Measurements from ENCODE around the gene LSM12.
A peak's percentile ranks its signal among the peaks of the same experiment; 100 is the strongest.
"Not testable (repeated sequence)": the region's sequence is repeated elsewhere in the genome, so short reads cannot be mapped to it uniquely, and the experiment has no call there.

The LSM12 gene

GRCh38 chr17:44076716-44077594, 10.5 kb upstream of the LSM12 start:
- DNase-seq (ENCODE audit: low spot score): no peak

DNA sequence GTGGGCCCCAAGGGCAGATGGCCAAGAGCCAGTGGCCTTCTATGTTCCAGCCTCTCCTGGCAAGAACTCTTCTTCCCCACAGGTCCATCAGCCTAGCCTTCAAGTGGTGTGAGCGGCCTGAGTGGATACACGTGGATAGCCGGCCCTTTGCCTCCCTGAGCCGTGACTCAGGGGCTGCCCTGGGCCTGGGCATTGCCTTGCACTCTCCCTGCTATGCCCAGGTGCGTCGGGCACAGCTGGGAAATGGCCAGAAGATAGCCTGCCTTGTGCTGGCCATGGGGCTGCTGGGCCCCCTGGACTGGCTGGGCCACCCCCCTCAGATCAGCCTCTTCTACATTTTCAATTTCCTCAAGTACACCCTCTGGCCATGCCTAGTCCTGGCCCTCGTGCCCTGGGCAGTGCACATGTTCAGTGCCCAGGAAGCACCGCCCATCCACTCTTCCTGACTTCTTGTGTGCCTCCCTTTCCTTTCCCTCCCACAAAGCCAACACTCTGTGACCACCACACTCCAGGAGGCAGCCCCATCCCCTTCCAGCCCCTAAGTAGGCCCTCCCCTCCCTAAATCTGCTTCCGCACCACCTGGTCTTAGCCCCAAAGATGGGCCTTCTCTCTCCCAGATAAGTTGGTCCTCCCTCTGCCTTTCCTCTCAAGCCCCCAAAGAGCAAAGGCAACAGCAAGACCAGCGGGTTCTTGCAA, 9.3 kb upstream of the LSM12 start:
- no peak for DNase-seq (ENCODE audit: low spot score)

GRCh38 chr17:44074911-44075285, 8.4 kb upstream of the LSM12 start:
- DNase-seq (ENCODE audit: low spot score): no peak

- no peak for DNase-seq (ENCODE audit: low spot score)
These were observed 7.9 kb upstream of the LSM12 start for GRCh38 chr17:44074231-44074910.

DNA sequence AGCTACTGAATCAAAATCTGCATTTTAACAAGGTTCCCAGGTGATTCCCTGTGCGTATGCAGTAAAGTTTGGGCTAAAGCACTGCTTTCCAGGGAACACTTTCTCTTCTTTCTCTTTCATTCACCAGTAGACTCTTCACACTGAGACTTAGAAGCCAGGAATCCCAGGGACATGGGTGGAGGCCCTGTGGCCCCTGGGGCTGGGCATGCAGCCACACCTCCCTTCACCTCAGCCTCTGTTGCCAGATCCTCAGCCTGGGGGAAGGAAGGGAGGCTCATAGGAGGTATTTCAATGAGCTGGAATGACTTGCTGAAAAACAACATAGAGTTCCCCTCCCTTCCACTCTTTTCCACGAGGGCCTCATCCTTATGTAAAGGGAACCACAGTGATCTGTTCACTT, 5.3 kb upstream of the LSM12 start:
- DNase-seq (ENCODE audit: low spot score): no peak

DNA sequence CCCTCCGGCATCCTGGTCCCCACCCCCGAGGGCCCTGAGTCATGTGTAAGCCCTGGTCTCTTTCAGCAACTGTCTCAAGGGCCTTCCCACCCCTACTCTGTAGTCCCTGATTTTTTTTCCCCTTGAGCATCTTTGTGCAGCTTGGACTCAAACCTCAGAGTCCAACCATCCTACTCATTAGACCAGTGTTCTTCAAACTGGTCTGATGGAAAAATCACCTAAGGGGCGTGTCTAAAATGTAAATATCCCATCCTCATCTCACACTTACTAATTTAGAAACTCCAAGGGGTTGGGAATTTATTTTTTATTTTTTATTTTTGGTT, 4.7 kb upstream of the LSM12 start:
- DNase-seq (ENCODE audit: low spot score): peak; percentile 44

DNA sequence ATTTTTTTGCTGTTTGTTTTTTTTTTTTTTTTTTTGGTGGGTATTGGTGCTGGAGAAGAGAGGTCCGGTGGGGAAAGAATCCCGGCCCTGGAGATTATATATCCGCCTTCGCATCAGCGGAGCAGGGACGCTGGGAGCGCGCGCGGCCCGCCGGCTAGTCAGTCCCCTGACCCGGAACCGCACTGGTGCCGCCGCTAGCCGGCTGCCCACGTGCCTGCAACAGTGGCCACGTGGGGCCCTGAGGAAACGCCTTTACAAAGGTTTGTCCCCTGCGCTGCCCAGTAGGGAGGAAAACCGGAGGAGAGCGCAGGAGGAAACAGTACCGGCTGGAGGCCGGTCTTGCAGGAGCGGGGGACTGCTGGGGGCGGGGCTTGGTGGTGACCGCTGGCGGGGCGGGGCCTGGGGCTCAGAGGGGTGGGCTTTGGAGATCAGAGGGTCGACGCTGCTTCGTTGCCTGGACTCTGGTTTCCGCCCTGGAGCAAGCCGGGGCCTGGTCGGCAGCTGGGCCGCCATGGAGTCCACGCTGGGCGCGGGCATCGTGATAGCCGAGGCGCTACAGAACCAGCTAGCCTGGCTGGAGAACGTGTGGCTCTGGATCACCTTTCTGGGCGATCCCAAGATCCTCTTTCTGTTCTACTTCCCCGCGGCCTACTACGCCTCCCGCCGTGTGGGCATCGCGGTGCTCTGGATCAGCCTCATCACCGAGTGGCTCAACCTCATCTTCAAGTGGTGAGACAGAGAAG, 4.2 kb upstream of the LSM12 start, which contains the start of gene G6PC3:
Gene G6PC3, plus strand, starts transcription at position 281 of the 743 bp plus-strand sequence. Its CDS starts 231 bp downstream, at position 512.
- DNase-seq (ENCODE audit: low spot score): peak; percentile 97

GRCh38 chr17:44069974-44070454, 3.5 kb upstream of the LSM12 start:
- DNase-seq (ENCODE audit: low spot score): peak; percentile 55

DNA sequence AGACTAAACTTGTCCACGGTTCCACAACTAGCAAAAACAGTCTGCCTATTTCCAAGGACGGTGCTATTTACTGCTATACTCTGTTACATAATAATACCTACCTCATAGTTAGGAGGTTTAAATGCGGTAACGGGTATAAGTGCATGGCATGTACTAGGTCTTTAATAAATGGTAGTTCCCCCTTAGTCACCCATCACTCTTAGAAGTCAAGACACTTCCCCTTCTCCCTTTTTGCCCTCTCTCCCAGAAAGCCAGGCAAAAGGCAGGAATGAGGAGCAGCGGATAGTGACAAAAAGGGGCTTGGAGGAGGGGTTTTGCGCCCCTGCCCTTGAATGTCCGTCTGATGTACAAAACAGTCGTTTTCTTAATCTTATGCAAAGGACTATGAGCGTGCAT, 1.1 kb upstream of the LSM12 start:
- DNase-seq (ENCODE audit: low spot score): no peak

DNA sequence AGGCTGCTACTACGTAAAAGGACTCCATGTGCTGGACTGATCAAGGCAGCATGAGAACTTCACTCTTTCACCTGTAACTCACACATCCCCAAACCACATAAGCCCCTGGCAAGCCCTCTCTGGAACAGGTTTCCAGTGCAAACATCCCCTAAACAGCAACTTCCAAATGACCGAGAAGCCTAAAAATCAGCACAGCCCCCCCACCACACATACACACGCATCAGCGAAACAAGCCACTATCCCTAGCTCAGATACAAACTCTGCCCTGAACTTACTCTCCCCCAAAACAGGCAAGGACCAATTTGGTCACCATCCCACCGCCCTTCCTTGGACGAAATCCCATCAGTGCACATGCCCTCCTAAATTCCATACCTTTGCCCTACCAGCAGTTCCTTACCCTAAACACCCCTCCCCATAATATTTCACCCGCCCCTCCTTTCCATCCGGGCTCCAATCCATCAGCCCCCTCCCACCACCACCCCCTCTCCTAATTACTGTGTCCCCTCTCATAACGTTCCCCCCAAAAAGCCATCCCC, 735 bp downstream of the LSM12 start:
- DNase-seq (ENCODE audit: low spot score): no peak

DNA sequence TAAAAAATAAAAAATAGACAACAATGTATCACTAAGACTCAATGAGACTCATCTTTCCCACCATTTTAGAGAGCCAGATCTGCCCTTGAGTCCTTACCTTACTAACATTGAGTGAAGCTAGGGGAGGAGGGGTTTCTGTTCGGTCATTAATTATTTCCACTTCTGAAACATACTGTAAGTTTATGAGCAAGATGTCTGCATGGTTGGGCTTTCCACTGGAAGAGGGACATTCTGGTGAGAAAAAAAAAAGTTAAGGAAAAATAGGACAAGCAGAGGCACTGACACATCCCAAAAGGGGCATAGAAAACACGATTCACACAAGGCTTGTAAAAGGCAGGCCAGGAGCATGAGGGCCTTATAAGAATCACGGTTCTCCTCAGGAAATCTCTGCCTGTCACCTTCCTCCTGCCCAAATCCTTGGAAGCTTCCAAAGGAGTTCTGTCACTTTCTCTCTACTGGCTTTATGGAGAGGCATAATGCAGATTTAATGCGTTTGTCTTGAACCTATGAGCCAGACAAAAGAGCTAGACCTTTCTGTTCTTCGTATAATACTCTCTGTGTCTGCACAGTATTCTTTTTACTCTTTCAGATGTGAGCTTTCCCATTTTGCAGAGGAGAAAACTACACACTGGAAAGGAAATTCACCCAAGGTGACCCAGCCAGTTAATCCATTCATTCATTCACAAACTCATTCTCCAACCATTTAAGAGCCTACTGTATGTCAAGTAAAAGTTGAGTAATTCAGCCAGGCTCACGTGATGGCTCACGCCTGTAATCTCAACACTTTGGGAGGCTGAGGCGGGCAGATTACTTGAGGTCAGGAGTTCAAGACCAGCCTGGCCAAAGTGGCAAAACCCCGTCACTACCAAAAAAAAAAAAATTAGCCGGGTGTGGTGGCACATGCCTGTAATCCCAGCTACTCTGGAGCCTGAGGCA, 2.5 kb downstream of the LSM12 start:
- DNase-seq (ENCODE audit: low spot score): no peak

GRCh38 chr17:44062871-44063270, 3.6 kb downstream of the LSM12 start:
- no peak for DNase-seq (ENCODE audit: low spot score)

GRCh38 chr17:44061446-44061845, 5.0 kb downstream of the LSM12 start:
- no peak for DNase-seq (ENCODE audit: low spot score)

DNA sequence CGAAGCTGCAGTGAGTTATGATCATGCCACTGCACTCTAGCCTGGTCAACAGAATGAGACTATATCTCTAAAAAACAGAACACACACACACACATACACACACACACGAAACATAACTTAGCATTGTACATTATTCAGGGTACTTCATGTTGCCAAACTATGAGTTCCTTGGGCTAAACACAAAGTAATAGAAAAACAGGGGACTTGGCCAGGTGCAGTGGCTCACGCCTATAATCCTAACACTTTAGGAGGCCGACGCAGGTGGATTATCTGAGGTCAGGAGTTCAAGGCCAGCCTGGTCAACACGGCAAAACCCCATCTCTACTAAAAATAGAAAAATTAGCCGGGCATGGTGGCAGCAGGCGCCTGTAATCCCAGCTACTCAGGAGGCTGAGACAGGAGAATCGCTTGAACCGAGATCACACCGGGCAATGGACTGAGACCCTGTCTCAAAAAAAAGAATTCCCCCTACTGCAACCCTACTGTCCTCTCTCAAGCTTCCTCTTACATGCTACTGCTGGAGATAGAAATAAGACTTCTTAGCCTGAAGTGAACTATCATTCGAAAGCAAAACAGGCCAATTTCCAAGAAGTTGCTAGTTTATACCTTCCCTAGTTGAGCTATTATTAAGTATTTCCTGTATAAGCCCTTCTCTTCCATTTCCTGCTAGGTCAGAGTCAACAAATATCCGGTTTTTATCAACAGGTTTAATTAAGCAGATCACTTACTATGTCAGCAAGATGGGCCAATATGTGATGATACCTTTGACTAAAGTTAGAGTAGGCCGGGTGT, 7.2 kb downstream of the LSM12 start:
- DNase-seq (ENCODE audit: low spot score): no peak

- DNase-seq (ENCODE audit: low spot score): no peak
These were observed 13.2 kb downstream of the LSM12 start for GRCh38 chr17:44053125-44053872.

DNA sequence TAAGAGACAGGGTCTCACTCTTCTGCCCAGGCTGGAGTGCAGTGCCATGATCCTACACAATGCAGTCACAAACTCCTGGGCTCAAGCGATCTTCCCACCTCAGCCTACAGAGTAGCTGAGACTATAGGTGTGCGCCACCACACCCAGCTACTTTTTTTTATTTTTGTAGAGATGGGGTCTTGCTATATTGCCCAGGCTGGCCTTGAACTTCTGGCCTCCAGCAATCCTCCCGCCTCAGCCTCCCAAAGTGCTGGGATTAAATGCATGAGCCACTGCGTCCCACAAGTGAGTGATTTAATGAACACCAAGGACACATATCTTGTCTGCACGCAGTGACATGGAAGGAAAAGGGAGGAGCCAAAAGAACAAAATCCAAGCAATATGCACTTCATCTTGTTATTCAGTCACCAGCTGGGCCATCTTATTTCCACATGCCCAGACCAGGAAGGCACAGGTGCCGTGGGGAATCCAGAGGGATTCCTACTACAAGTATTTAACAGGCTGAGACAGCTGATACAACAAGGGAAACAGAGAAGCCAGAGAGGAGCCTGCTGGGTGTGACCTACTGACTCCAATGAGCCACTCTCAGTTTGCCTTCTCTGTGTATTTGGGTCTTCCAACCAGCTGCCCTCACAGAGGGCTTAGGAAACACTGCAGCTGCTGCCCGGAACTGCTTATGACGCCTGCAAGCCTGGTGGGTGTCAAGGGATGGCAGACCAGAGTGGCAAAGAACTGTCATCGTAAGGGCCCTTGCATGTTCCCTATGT, 17.0 kb downstream of the LSM12 start:
- no peak for DNase-seq (ENCODE audit: low spot score)

- DNase-seq (ENCODE audit: low spot score): not testable (repeated sequence)
These were observed 19.6 kb downstream of the LSM12 start for GRCh38 chr17:44046893-44047292.

DNA sequence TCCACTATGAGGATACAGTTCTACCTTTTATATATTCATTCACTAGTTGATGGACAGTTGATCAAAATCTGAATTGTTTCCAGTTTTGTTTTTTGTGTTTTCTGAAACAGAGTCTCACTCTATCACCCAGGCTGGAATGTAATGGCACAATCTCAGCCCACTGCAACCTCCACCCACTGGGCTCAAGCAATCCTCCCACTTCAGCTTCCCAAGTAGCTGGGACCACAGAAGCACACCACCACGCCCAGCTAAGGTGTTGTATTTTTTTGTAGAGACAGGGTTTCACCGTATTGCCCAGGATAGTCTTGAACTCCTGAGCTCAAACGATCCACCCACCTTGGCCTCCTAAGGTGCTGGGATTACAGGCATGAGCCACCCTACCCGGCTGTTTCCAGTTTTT, 21.0 kb downstream of the LSM12 start:
- no peak for DNase-seq (ENCODE audit: low spot score)

Measured in pons (tissue), 1 donor.